UCSD-AML1 (cell line): ENCODE data around the gene OCIAD1.
"Not testable (repeated sequence)": the region's sequence is repeated elsewhere in the genome, so short reads cannot be mapped to it uniquely, and the experiment has no call there.

ENCODE experiments used
- DNase-seq: peaks from one replicate; lab custom pipeline; 2025; ENCODE audit not compliant: unreplicated experiment; lab: John Stamatoyannopoulos, UW

Gene OCIAD1

GRCh38 chr4:48830706-48831531 lies at the start of gene OCIAD1:
TSS of gene OCIAD1 (plus strand) at chr4:48831088. CDS start at chr4:48832625, 1,537 bp downstream.
- DNase-seq: peak; percentile 96

GRCh38 chr4:48781968-48782367 lies 48.9 kb upstream of the OCIAD1 start:
- DNase-seq: no peak

- no peak for DNase-seq
Measured at GRCh38 chr4:48785302-48785701, 45.6 kb upstream of the OCIAD1 start.

GRCh38 chr4:48786549-48786948 lies 44.3 kb upstream of the OCIAD1 start:
- DNase-seq: no peak

- DNase-seq: no peak
Measured at GRCh38 chr4:48787056-48787455, 43.8 kb upstream of the OCIAD1 start.

- DNase-seq: no peak
Measured at GRCh38 chr4:48790561-48790960, 40.3 kb upstream of the OCIAD1 start.

- no peak for DNase-seq
Measured at GRCh38 chr4:48791313-48791712, 39.6 kb upstream of the OCIAD1 start.

- DNase-seq: no peak
Measured at GRCh38 chr4:48792348-48793006, 38.4 kb upstream of the OCIAD1 start.

GRCh38 chr4:48795108-48795507 lies 35.8 kb upstream of the OCIAD1 start:
- no peak for DNase-seq

- DNase-seq: no peak
Measured at GRCh38 chr4:48796191-48796926, 34.5 kb upstream of the OCIAD1 start.

- DNase-seq: no peak
Measured at GRCh38 chr4:48796927-48797679, 33.8 kb upstream of the OCIAD1 start.

GRCh38 chr4:48798117-48798516 lies 32.8 kb upstream of the OCIAD1 start:
- no peak for DNase-seq

GRCh38 chr4:48799157-48799556 lies 31.7 kb upstream of the OCIAD1 start:
- DNase-seq: no peak

GRCh38 chr4:48800155-48800554 lies 30.7 kb upstream of the OCIAD1 start:
- DNase-seq: not testable (repeated sequence)

- DNase-seq: no peak
Measured at GRCh38 chr4:48801016-48801715, 29.7 kb upstream of the OCIAD1 start.

GRCh38 chr4:48804584-48805301 lies 26.1 kb upstream of the OCIAD1 start:
- DNase-seq: no peak

- no peak for DNase-seq
Measured at GRCh38 chr4:48812866-48813265, 18.0 kb upstream of the OCIAD1 start.

- DNase-seq: no peak
Measured at GRCh38 chr4:48813964-48814363, 16.9 kb upstream of the OCIAD1 start.

GRCh38 chr4:48815483-48815882 lies 15.4 kb upstream of the OCIAD1 start:
- DNase-seq: no peak

- not testable (repeated sequence) for DNase-seq
Measured at GRCh38 chr4:48816297-48816696, 14.6 kb upstream of the OCIAD1 start.
